Heart left ventricle (tissue), 16 donors: ENCODE results near the gene OAS3. TPM values are rescaled to one million over a fixed set of nuclear protein-coding genes. Genes with fewer than 3 reads are reported as not detected.
A peak's percentile ranks its signal among the peaks of the same experiment; 100 is the strongest.

Source experiments
- ATAC-seq, 4 donors: fragments of 200-7000 bp; cut with Tn5 transposase; one replicate each; pipeline ENCODE4 v1.9.1; 2020 to 2022; ENCODE audit warnings: moderate library complexity in 4 of 4, mild to moderate bottlenecking in 3 of 4, moderate number of reproducible peaks in 1 of 4
- DNase-seq, 5 donors: peaks; one replicate each; pipeline ENCODE4 v3.0.0-alpha.2; 2020
- H3K27ac ChIP-seq, 12 donors: fragments of 200-600 bp; sonication (generic) in 4 of 12; one replicate each; pipeline versions ENCODE4 v1.5.0 to v1.8.0; 2016 to 2022; ENCODE audit warnings: mild to moderate bottlenecking in 2 of 12
- H3K27me3 ChIP-seq, 9 donors: fragments of 200-600 bp; sonication (generic) in 2 of 9; one replicate each; pipeline versions ENCODE4 v1.5.1 to v1.8.0; 2016 to 2022; ENCODE audit warnings: mild to moderate bottlenecking in 3 of 9
- H3K36me3 ChIP-seq, 9 donors: fragments of 200-600 bp; sonication (generic) in 2 of 9; one replicate each; pipeline versions ENCODE4 v1.5.0 to v1.8.0; 2018 to 2022; ENCODE audit warnings: mild to moderate bottlenecking in 2 of 9
- H3K4me1 ChIP-seq, 12 donors: fragments of 200-600 bp; sonication (generic) in 4 of 12; one replicate each; pipeline versions ENCODE4 v1.5.0 to v1.8.0; 2016 to 2022; ENCODE audit warnings: mild to moderate bottlenecking in 3 of 12
- H3K4me3 ChIP-seq, 12 donors: fragments of 200-600 bp; sonication (generic) in 4 of 12; one replicate each; pipeline versions ENCODE4 v1.5.0 to v1.8.0; 2017 to 2022; ENCODE audit warnings: mild to moderate bottlenecking in 9 of 12, moderate library complexity in 4 of 12
- H3K9me3 ChIP-seq, 12 donors: fragments of 200-600 bp; sonication (generic) in 4 of 12; one replicate each; pipeline versions ENCODE4 v1.5.0 to v1.8.0; 2016 to 2022; ENCODE audit warnings: mild to moderate bottlenecking in 1 of 12
- POLR2A ChIP-seq, 2 donors: fragments of 450-650 bp; IDR thresholded peaks; one replicate each; pipeline ENCODE4 v1.6.1; 2017; ENCODE audit warnings: antibody characterized with exemption in 2 of 2, mild to moderate bottlenecking in 2 of 2, moderate library complexity in 2 of 2
- WGBS, 4 donors: extraction: QIAGEN DNeasy Blood & Tissue Kit in 2 of 4; methylation state at CpG; one replicate each; pipeline versions ENCODE4 v1.1.5 to v1.1.7; 2013 to 2018; 5-methylcytosine and 5-hydroxymethylcytosine counted together
- intact Hi-C, 10 donors: fragments of 100-400 bp; cut with DNase I; formaldehyde crosslinking; loops; one replicate each; pipeline versions ENCODE4 v1.11.1 to v1.14.2; 2022
- polyA plus RNA-seq, 2 donors: library from polyadenylated mRNA; stranded (reverse); fragments of 200-250 nt; gene quantifications; one replicate each; pipeline ENCODE4 v1.2.3, GENCODE V29; 2013
- total RNA-seq, 9 donors: library from RNA; depleted of rRNA in 2 of 9; stranded (reverse); fragments of >200 nt in 2 of 9; fragmentation: NEBNext Ultra II Directional in 3 of 9; extraction: Animal tissue kit (Norgen Biotek cat#: 25700) in 3 of 9; gene quantifications; one replicate each; pipeline versions ENCODE4 v1.1.0 to v1.2.4, GENCODE V29; 2016 to 2023
- TF ChIP-seq, protein P1 (sequence below), 12 donors: fragments of 200-600 bp; sonication (generic) in 4 of 12; IDR thresholded peaks; one replicate each; pipeline versions ENCODE4 v1.5.0 to v1.8.0; 2018 to 2022; ENCODE audit warnings: antibody characterized with exemption in 12 of 12, mild to moderate bottlenecking in 5 of 12
- donor health status: ischemic (EF 13 %, LVEDD 7.1; RV severe dilation, severe dysfunction).
- donor health status: healthy with polysubstance abuse.
- donor health status: DM: no; HTN: yes; CAD: no.
- donor health status: DM: no; HTN: no; CAD: no.
- donor health status: ischemic (EF 25% LVEDD 6.9; RV normal size, moderate dysfunction).
- donor health status: ischemic (EF 25% LVEDD 5.7; RV mildly dilated, moderate dysfunction).
- donor health status: healthy.
- donor health status: DM: yes; HTN: yes; CAD: no.
- donor health status: ischemic (EF 35%, LVEDD 5.7; RV mildly dilated, moderate dysfunction).
- donor health status: nonischemic (EF 11% LVEDD 7.7; RV severe dilation, severe dysfunction).
- donor health status: DM: yes; HTN: yes; CAD: no.
- donor health status: PGD.
- donor health status: ischemic (EF 29% LVEDD 5.4; RV normal size, mild dysfunction).
- donor health status: nonischemic (EF 23%, LVEDD 6.1; RV moderate dilation, normal function).

OAS3 gene
- total and polyA plus RNA-seq, 11 donors = 4.1 to 45.1 (median 7.5) TPM

DNA sequence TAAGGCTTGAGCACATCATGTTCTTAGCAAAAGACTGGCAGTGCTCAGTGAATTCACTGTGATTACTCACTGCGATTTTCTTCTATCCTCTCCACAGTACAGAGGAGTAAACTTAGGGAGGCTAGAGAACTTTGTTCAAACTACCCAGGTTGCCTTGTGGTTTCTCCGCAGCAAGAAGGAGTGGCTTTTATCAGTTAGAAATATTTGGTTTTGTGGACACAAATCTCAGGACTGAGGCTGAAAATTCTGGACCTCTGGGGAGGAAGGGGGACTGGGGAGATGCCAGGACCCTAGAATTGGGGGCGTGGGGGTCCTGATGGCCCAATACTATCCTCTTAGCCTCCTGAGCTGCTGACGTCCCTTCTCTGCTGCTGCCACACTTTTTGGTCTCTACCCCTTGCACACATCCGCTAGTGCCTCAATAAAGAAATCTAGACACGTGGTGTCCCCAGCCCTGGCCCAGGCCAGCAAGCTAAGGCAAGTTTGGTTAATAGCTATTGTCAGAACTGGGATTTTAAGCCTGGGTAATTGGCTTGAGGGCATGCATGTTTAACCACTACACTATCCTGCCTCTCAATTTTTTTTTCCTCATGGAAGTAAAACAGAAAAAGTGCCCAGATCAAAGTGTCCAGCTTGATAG lies 40.9 kb downstream of the OAS3 start:
- peaks cover 0 to 7% (median 0%) of the 10 kb centered on the region in 9 donors for H3K36me3 ChIP-seq
- TF ChIP-seq, protein P1, sequence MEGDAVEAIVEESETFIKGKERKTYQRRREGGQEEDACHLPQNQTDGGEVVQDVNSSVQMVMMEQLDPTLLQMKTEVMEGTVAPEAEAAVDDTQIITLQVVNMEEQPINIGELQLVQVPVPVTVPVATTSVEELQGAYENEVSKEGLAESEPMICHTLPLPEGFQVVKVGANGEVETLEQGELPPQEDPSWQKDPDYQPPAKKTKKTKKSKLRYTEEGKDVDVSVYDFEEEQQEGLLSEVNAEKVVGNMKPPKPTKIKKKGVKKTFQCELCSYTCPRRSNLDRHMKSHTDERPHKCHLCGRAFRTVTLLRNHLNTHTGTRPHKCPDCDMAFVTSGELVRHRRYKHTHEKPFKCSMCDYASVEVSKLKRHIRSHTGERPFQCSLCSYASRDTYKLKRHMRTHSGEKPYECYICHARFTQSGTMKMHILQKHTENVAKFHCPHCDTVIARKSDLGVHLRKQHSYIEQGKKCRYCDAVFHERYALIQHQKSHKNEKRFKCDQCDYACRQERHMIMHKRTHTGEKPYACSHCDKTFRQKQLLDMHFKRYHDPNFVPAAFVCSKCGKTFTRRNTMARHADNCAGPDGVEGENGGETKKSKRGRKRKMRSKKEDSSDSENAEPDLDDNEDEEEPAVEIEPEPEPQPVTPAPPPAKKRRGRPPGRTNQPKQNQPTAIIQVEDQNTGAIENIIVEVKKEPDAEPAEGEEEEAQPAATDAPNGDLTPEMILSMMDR (IDR thresholded peaks at IDR 0.05) = no peak
- no peak for TF ChIP-seq POLR2A (IDR thresholded peaks at IDR 0.05)
- peak in 3 of 4 donors; percentile 49 to 70 (median 66) for ATAC-seq
- no peaks in the 10 kb centered on the region for H3K27me3 ChIP-seq
- H3K4me1 ChIP-seq = peaks cover 0 to 36% (median 12%) of the 10 kb centered on the region in 12 donors
- peaks cover 0 to 32% (median 4%) of the 10 kb centered on the region in 12 donors for H3K9me3 ChIP-seq
- H3K27ac ChIP-seq = peak overlapping the region; percentile 54 to 98 (median 87)
- WGBS, 4 donors = 41 to 51% (median 44%) methylated on average over 6 of the region's 6 CpGs
- intact Hi-C loops = loop anchor here in 3 of 10 donors (5.0 to 10.0 kb wide), 3 partner anchors 42 to 77 kb away; partner anchors contain the start of genes OAS1 (in 1 of the 3) and OAS3 (in 1 of the 3)
- peak overlapping the region; percentile 19 to 90 (median 64) for H3K4me3 ChIP-seq
- DNase-seq = peak in 3 of 5 donors; percentile 23 to 39 (median 27)

DNA sequence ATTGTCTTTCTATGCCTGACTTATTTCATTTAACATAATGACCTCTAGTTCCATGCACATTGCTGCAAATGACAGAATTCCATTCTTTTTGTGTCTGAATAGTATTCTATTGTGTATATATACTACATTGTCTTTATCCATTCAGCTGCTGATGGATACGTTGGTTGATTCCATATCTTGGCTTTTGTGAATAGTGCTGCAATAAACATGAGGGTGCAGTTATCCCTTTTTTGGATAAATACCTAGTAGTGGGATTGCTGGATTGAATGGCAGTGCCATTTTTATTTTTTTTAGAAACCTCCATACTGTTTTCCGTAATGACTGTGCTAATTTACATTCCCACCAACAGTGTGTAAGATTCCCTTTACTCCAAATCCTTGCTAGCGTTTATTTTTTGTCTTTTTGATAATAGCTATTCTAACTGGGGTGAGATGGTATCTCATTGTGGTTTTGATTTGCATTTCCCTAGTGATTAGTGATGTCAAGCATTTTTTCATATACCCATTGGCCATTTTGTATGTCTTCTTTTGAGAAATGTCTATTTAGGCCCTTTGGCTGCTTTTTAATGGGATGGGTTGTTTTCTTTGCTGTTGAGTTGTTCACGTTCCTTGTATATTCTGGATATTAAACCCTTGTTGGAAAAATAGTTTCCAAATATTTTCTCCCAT lies 42.4 kb downstream of the OAS3 start:
- intact Hi-C loops = no loop called here
- Histone ChIP-seq H3K4me1 (peaks cover 0 to 36% (median 12%) of the 10 kb centered on the region in 12 donors), H3K9me3 (peaks cover 0 to 44% (median 10%) of the 10 kb centered on the region in 12 donors), H3K36me3 (peaks cover 0 to 10% (median 0%) of the 10 kb centered on the region in 9 donors), H3K27ac (peak overlapping the region in 1 of 12 donors; percentile 25), H3K27me3 (no peaks in the 10 kb centered on the region), H3K4me3 (peak overlapping the region in 9 of 12 donors; percentile 2 to 90 (median 66))
- DNase-seq (no peak), ATAC-seq (no peak)
- no peak for TF ChIP-seq POLR2A (IDR thresholded peaks at IDR 0.05)
- WGBS, 4 donors = 54 to 70% (median 63%) methylated on average over 4 of the region's 4 CpGs

DNA sequence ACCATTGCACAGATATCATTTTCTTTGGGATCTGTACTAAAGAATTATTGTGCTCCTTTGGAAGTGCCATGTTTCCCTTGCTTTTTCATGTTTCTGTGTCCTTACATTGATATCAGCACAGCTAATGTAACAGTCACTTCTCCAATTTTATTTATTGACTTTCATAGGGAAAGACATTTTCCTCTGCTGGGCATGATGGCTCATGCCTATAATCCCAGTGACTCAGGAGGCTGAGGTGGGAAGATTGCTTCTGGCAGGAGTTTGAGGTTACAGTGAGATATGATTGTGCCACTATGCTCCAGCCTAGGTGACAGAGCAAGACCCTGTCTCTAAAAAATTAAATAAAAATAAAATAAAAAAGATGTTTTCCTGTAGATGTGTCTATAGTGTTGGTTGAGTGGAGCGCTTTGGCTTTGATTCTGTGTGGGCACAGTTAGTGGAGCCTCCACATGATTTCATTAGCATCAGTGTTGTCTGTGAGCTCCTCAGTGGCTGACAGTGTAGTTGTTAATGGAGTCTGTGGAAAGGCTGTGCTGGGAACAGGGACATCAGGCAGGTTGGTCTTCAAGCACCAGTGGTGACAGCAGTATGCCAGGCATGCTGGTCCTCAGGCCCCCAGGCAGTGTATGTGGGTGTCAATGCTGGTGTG lies 47.5 kb downstream of the OAS3 start:
- no peak for DNase-seq
- Histone ChIP-seq H3K36me3 (peaks cover 0 to 51% (median 33%) of the 10 kb centered on the region in 9 donors), H3K27ac (no peak overlapping the region), H3K9me3 (peaks cover 0 to 43% (median 10%) of the 10 kb centered on the region in 12 donors), H3K4me1 (peaks cover 0 to 15% (median 0%) of the 10 kb centered on the region in 12 donors), H3K27me3 (no peaks in the 10 kb centered on the region), H3K4me3 (no peak overlapping the region)
- TF ChIP-seq, protein P1 (IDR thresholded peaks at IDR 0.05) = no peak
- TF ChIP-seq POLR2A (IDR thresholded peaks at IDR 0.05) = no peak
- peak in 1 of 4 donors; percentile 18 for ATAC-seq
- intact Hi-C loops = no loop called here
- WGBS, 4 donors = 94 to 100% (median 98%) methylated on average over 1 of the region's 1 CpG

DNA sequence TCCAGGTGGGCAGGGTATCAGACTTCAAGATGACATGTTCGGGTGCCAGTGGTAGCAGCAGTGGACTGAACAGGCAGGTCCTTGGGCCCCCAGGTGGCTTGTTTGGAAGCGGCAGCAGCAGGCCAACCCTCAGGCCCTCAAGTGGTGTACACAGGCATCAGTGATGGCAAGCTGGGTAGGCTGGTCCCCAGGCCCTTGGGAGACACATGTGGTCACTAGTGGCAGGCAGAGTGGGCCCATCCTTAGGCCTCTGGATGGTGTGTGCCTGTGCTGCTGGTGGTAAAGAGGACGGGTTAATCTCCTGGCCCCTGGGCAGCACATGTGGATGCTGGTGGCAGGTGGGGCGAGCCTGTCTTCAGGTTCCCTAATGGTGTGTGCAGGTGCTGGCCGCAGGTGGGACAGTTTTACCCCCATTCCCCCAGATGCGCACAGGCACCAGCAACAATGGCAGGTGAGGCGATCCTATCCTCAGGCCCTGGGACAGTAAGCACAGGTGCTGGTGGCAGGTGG lies 48.1 kb downstream of the OAS3 start:
- H3K27ac ChIP-seq = no peak overlapping the region
- peaks cover 0 to 9% (median 0%) of the 10 kb centered on the region in 12 donors for H3K4me1 ChIP-seq
- H3K36me3 ChIP-seq = peaks cover 0 to 56% (median 33%) of the 10 kb centered on the region in 9 donors
- DNase-seq (no peak), ATAC-seq (no peak)
- peaks cover 0 to 38% (median 10%) of the 10 kb centered on the region in 12 donors for H3K9me3 ChIP-seq
- H3K27me3 ChIP-seq = no peaks in the 10 kb centered on the region
- H3K4me3 ChIP-seq = no peak overlapping the region
- intact Hi-C loops = no loop called here
- WGBS, 4 donors = 91 to 96% (median 93%) methylated on average over 7 of the region's 7 CpGs
- TF ChIP-seq, protein P1 (IDR thresholded peaks at IDR 0.05) = no peak
- no peak for TF ChIP-seq POLR2A (IDR thresholded peaks at IDR 0.05)
